SKM-1 treated with dmso at 0.1 percent for 144 hours (cell line): ENCODE results near the gene MSTO1.
"Not testable (repeated sequence)": the region's sequence is repeated elsewhere in the genome, so short reads cannot be mapped to it uniquely, and the experiment has no call there.

Source experiments
- DNase-seq: peaks from one replicate; lab custom pipeline; 2025; ENCODE audit not compliant: unreplicated experiment; lab: John Stamatoyannopoulos, UW

The MSTO1 gene

GRCh38 chr1:155613226-155613625 is 3.2 kb downstream of the MSTO1 start:
- DNase-seq: not testable (repeated sequence)

GRCh38 chr1:155622191-155622590 is 12.2 kb downstream of the MSTO1 start:
- no peak for DNase-seq

GRCh38 chr1:155623357-155623756 is 13.3 kb downstream of the MSTO1 start:
- DNase-seq: no peak

- not testable (repeated sequence) for DNase-seq
Observed at GRCh38 chr1:155626428-155626827, 16.4 kb downstream of the MSTO1 start.

- no peak for DNase-seq
Observed at GRCh38 chr1:155636397-155637153, 26.6 kb downstream of the MSTO1 start.

- no peak for DNase-seq
Observed at GRCh38 chr1:155640367-155640766, 30.3 kb downstream of the MSTO1 start.

GRCh38 chr1:155642559-155643180 is 32.7 kb downstream of the MSTO1 start:
- not testable (repeated sequence) for DNase-seq

- DNase-seq: no peak
Observed at GRCh38 chr1:155643230-155643629, 33.2 kb downstream of the MSTO1 start.

- no peak for DNase-seq
Observed at GRCh38 chr1:155645034-155645598, 35.1 kb downstream of the MSTO1 start.

GRCh38 chr1:155645648-155646047 is 35.6 kb downstream of the MSTO1 start:
- no peak for DNase-seq

- peak; percentile 70 for DNase-seq
Observed at GRCh38 chr1:155646307-155646706, 36.3 kb downstream of the MSTO1 start.

- DNase-seq: peak; percentile 64
Observed at GRCh38 chr1:155648207-155649147, 38.5 kb downstream of the MSTO1 start.

- peak; percentile 87 for DNase-seq
Observed at GRCh38 chr1:155649676-155650075, 39.7 kb downstream of the MSTO1 start.

- DNase-seq: peak; percentile 38
Observed at GRCh38 chr1:155650231-155650757, 40.3 kb downstream of the MSTO1 start.

GRCh38 chr1:155651861-155652661 is 42.0 kb downstream of the MSTO1 start:
- no peak for DNase-seq

GRCh38 chr1:155652951-155653350 is 42.9 kb downstream of the MSTO1 start:
- no peak for DNase-seq

- DNase-seq: no peak
Observed at GRCh38 chr1:155657463-155657862, 47.4 kb downstream of the MSTO1 start.

- not testable (repeated sequence) for DNase-seq
Observed at GRCh38 chr1:155661239-155661638, 51.2 kb downstream of the MSTO1 start.
